Measurements from ENCODE around the gene CPLX3. TPM values are rescaled to one million over a fixed set of nuclear protein-coding genes. Genes with fewer than 3 reads are reported as not detected.

The CPLX3 gene
- total RNA-seq (0.16 TPM in 1 of 2 replicates, not detected in the other), polyA plus RNA-seq (not detected in 2 replicates), polyA minus RNA-seq (not detected in 2 replicates), Bru-seq, nascent RNA (not detected), BruChase-seq, experiment 1, labeled RNA remaining after a 6-hour chase (percentile 37 among the genes with signal in this experiment), BruChase-seq, experiment 2, labeled RNA remaining after a 2-hour chase (not detected)
- polyA plus RNA-seq (2011; cell fraction: cytosol; rRNA removed): not detected in 2 replicates
- 0.10 TPM in 1 of 2 replicates, not detected in the other for polyA plus RNA-seq (2011; cell fraction: nucleus; rRNA removed)
- not detected in 2 replicates for polyA plus RNA-seq (2012)
- not detected for polyA minus RNA-seq (2011; cell fraction: cytosol; rRNA and poly(A)+ RNA removed)
- not detected in 2 replicates for polyA minus RNA-seq (2011; cell fraction: nucleus; rRNA and poly(A)+ RNA removed)
- long read RNA-seq: 0 reads

- Histone ChIP-seq H3K4me1 (ENCODE audit: control insufficient read depth, extremely low read depth, insufficient read depth, low read length) (no peaks in the 10 kb centered on the region), H3K4me2 (ENCODE audit: insufficient read depth, low read length) (no peak within 1 kb of the TSS), H3K4me3 (replicated peaks in 1 of 3; ENCODE audit: insufficient read depth in 1 of 3, low read depth in 1 of 3, low read length in 3 of 3) (no peak within 1 kb of the TSS), H3K9ac (replicated peaks; ENCODE audit: extremely low read depth, insufficient read depth, low read length) (no peak within 1 kb of the TSS), H3K9me1 (replicated peaks; ENCODE audit: control insufficient read depth, extremely low read depth, insufficient read depth, low read length) (no peaks in the 10 kb centered on the region), H4K20me1 (replicated peaks; ENCODE audit: control insufficient read depth, extremely low read depth, insufficient read depth, low read length) (no peaks in the 10 kb centered on the region), H3K27me3 (ENCODE audit: control insufficient read depth in 2 of 2, insufficient read depth in 2 of 2, low read length in 2 of 2) (peaks cover 14 to 17% of the 10 kb centered on the region in 2 experiments), H2AFZ (ENCODE audit: low read depth, low read length) (no peak within 1 kb of the TSS), H3K79me2 (ENCODE audit: control insufficient read depth, insufficient read depth, low read length) (no peaks in the 10 kb centered on the region), H3K36me3 (ENCODE audit: control insufficient read depth in 2 of 2, extremely low read depth in 1 of 2, insufficient read depth in 2 of 2, low read length in 2 of 2) (no peaks in the 10 kb centered on the region), H3K9me3 (replicated peaks; ENCODE audit: control insufficient read depth, insufficient read depth, low read length) (no peaks in the 10 kb centered on the region), H3K27ac (ENCODE audit: insufficient read depth, low read depth, low read length) (no peak within 1 kb of the TSS)
- DNase-seq (ENCODE audit: low read depth, low spot score) (no peak), FAIRE-seq (no peak)
- POLR2A ChIA-PET: no interaction called here
- CTCF ChIA-PET: interaction anchor here (0.8 to 3.6 kb wide), 7 partner anchors 9 to 75 kb away, joined by 3 to 19 read pairs (median 6); partner anchors contain the start of gene LMAN1L
- BruUV-seq (replicated peaks): no TSS peak
- peak; percentile 19 for TF ChIP-seq EZH2 (IDR thresholded peaks at IDR 0.05; ENCODE audit: borderline replicate concordance, low read depth, low read length, severe bottlenecking)
- no peak for TF ChIP-seq JUN (IDR thresholded peaks at IDR 0.05; ENCODE audit: borderline replicate concordance, insufficient read depth, insufficient read length, low read depth)
- intact Hi-C loops (cut with micrococcal nuclease) (no loop called here), dilution Hi-C loops (cut with MboI; ENCODE audit: extremely low pct_ligation_motif_present, low sequenced_read_pairs) (no loop called here)
Measured at GRCh38 chr15:74826364-74826819, at the start of gene CPLX3. Gene CPLX3, plus strand, starts transcription at chr15:74826627. Its CDS starts 77 bp downstream, at chr15:74826704.

- FAIRE-seq: peak; percentile 84
- intact Hi-C loops (cut with micrococcal nuclease) (loop anchor here (2.0 to 10.0 kb wide), 2 partner anchors 66 to 428 kb away; partner anchors contain the start of genes C15orf39 and ULK3), dilution Hi-C loops (cut with MboI; ENCODE audit: extremely low pct_ligation_motif_present, low sequenced_read_pairs) (no loop called here)
- Histone ChIP-seq H3K9me3 (replicated peaks; ENCODE audit: control insufficient read depth, insufficient read depth, low read length) (no peaks in the 10 kb centered on the region), H2AFZ (ENCODE audit: low read depth, low read length) (peak overlapping the region; percentile 22), H3K4me3 (replicated peaks in 1 of 3; ENCODE audit: insufficient read depth in 1 of 3, low read depth in 1 of 3, low read length in 3 of 3) (no peak overlapping the region), H3K36me3 (ENCODE audit: control insufficient read depth in 2 of 2, extremely low read depth in 1 of 2, insufficient read depth in 2 of 2, low read length in 2 of 2) (no peaks in the 10 kb centered on the region), H4K20me1 (replicated peaks; ENCODE audit: control insufficient read depth, extremely low read depth, insufficient read depth, low read length) (no peaks in the 10 kb centered on the region), H3K9me1 (replicated peaks; ENCODE audit: control insufficient read depth, extremely low read depth, insufficient read depth, low read length) (no peaks in the 10 kb centered on the region), H3K9ac (replicated peaks; ENCODE audit: extremely low read depth, insufficient read depth, low read length) (no peak overlapping the region), H3K27ac (ENCODE audit: insufficient read depth, low read depth, low read length) (no peak overlapping the region), H3K4me1 (ENCODE audit: control insufficient read depth, extremely low read depth, insufficient read depth, low read length) (peaks cover 27% of the 10 kb centered on the region), H3K79me2 (ENCODE audit: control insufficient read depth, insufficient read depth, low read length) (no peaks in the 10 kb centered on the region), H3K4me2 (ENCODE audit: insufficient read depth, low read length) (no peak overlapping the region), H3K27me3 (ENCODE audit: control insufficient read depth in 2 of 2, insufficient read depth in 2 of 2, low read length in 2 of 2) (no peaks in the 10 kb centered on the region)
- DNase-seq (ENCODE audit: low read depth, low spot score): peak; percentile 78
- TF ChIP-seq POLR2A (IDR thresholded peaks at IDR 0.05; ENCODE audit: low read depth, low read length) (no peak), POLR2AphosphoS5 (IDR thresholded peaks at IDR 0.05; ENCODE audit: insufficient read depth, low read depth, low read length) (peak; percentile 34)
- no TSS peak for BruUV-seq (replicated peaks)
- CTCF ChIA-PET: interaction anchor here (0.6 to 8.3 kb wide), 16 partner anchors 7 to 177 kb away, joined by 3 to 98 read pairs (median 4); partner anchors contain the start of genes CPLX3, FAM219B and ULK3
- POLR2A ChIA-PET: interaction anchor here (0.7 kb wide), 1 partner anchor 139 kb away, joined by 4 read pairs; no protein-coding TSS in a partner anchor
Measured at GRCh38 chr15:74776821-74777768, 49.3 kb upstream of the CPLX3 start.

All from endothelial cell of umbilical vein (primary cell).